Measurements from ENCODE around the gene ZBTB42.

GRCh38 chr14:104803912-104804410 is 3.1 kb downstream of the ZBTB42 start:
- TF ChIP-seq CTCF (conservative IDR thresholded peaks at IDR 0.05; ENCODE audit: low read depth, low read length) (no peak), EZH2 (IDR thresholded peaks at IDR 0.05; ENCODE audit: borderline replicate concordance, low read depth, low read length, poor library complexity, severe bottlenecking) (no peak)
